IPS-NIHi7 (cell line): ENCODE measurements around the gene NXPE2.
"Not testable (repeated sequence)": the region's sequence is repeated elsewhere in the genome, so short reads cannot be mapped to it uniquely, and the experiment has no call there.

Experiments used
- DNase-seq: peaks from one replicate; pipeline ENCODE4 v3.0.0; 2012; ENCODE audit warnings: mixed read lengths; ENCODE audit errors: extremely low spot score

The NXPE2 gene

DNA sequence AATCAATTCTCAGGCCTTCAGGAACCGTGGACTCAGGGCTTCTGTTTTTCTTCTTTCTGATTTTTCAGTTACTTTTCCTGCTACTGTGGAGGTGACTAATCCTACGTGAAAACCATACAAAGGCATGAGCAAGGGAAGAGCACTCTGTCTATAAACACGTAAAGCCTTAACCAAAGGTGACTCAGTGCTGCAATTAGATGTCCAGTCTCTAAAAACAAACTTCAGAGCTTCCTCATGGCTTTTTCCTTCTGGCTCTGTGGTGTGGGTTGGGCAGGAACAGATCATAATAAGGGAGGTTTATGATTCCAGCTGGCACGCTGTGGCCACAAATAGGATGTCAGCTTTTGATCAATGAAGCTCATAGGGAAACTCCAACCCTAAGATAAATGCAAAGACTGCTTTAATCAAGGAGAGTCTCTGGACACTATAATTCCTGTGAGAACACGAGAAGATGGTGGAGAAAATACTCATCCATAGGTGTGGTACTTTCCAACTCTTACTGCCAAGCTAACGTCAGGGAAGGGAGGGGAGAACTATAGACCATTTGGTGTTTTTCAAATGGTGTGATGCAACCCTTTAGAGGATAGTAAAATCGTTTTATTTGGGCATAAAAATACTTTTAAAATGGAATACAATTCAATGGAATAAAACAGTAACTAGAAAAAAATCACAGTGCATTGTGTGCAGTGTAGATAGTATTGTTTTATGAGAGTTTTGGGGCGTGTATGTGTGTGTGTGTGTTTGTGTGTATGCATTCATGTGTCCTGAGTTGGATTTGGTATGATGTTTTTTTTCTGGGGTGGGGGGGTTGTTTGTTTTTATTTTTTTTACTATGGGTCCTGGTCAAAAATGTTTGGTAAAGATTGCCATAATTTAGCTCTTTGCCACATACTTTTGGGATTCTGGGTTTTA, at the start of gene NXPE2:
Gene NXPE2, plus strand, starts transcription at position 403 of the 912 bp plus-strand sequence. Its CDS starts 49 bp downstream, at position 452.
- no peak for DNase-seq

DNA sequence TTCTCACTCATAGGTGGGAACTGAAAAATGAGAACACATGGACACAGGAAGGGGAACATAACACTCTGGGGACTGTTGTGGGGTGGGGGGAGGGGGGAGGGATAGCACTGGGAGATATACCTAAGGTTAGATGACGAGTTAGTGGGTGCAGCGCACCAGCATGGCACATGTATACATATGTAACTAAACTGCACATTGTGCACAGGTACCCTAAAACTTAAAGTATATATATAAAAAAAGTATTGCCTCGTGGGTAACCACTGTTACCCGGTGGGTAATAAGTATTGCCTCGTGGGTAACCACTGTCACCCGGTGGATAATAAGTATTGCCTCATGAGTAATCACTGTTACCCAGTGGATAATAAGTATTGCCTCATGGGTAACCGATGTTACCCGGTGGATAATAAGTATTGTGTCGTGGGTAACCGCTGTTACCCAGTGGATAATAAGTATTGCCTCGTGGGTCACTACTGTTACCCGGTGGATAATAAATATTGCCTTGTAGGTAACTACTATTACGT, 46.8 kb upstream of the NXPE2 start:
- not testable (repeated sequence) for DNase-seq

DNA sequence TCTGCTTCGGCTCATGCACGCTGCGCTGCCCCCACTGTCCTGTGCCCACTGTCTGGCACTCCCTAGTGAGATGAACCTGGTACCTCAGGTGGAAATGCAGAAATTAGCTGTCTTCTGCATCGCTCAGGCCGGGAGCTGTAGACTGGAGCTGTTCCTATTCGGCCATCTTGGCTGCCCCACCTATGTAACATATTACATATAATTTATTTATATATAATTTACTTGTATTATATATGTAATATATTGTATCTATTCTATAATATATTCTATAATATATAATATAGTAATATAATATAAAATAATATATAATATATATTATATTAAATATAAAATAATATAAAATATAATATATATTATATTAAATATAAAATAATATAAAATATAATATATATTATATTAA, 38.9 kb upstream of the NXPE2 start:
- DNase-seq: not testable (repeated sequence)

DNA sequence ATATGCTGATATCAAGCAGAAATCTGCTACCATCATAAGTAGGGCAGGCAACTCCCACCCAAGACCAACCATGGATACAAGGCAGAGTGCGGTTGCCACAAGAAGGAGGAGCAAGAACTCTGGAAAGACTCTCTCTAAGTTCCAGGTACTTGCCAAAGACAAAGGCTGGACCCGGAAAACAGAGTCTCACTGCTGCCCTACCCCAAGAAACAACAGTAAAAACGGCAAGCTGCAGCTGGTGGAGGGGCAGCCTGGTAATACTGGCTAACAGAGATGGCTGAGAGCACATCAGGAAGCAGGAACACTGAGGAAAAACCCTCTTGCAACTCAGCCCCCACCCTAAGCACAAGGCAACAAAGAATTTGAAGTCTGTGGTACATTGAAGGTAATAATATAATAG, 27.7 kb upstream of the NXPE2 start:
- DNase-seq: no peak

DNA sequence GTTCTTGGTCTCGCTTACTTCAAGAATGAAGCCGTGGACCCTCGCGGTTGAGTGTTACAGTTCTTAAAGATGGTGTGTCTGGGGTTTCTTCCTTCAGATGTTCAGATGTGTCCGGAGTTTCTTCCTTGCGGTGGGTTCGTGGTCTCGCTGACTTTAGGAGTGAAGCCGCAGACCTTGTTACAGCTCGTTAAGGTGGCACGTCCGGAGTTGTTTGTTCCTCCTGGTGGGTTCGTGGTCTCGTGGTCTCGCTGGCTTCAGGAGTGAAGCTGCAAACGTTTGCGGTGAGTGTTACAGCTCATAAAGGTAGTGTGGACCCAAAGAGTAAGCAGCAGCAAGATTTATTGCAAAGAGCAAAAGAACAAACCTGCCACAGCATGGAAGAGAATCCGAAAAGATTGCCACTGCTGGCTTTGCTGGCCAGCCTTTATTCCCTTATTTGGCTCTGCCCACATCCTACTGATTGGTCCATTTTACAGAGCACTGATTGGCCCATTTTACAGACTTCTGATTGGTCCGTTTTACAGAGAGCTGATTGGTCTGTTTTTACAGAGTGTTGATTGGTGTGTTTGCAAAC, 27.1 kb upstream of the NXPE2 start:
- DNase-seq: no peak

DNA sequence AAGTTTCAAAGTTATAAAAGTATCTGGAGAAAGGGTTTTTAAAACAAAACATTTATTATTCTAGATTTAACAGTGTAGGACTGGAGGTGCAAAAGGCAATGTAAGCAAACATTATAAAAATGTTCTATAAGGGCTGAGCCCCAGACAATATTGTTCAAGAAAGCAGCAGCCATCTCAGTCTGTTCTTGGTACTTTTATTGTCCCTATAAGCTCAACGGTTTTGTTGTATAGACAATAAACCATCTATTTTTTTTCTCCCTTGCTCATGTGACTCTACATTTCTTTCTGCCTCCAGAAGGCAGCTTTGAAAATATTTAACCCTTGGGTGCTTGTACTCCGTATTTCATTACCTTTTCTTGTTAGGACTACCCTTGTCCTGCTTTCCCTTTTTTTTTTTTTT, 25.2 kb upstream of the NXPE2 start:
- no peak for DNase-seq

DNA sequence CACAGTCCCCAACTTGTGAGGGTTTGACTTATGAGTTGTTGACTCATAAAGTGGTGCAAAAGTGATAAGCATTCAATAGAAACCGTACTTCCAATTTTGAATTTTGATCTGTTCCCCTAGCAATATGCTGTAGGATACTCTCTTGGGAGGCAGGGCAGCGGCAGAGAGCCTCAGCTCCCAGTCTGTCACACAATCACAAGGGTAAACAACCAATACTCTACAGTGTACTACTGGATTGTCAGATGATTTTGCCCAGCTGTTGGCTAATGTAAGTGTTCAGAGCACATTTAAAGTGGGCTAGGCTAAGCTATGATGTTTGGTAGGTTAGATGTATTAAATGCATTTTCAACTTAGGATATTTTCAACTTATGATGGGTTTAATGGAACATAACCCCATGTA, 13.7 kb upstream of the NXPE2 start:
- no peak for DNase-seq

DNA sequence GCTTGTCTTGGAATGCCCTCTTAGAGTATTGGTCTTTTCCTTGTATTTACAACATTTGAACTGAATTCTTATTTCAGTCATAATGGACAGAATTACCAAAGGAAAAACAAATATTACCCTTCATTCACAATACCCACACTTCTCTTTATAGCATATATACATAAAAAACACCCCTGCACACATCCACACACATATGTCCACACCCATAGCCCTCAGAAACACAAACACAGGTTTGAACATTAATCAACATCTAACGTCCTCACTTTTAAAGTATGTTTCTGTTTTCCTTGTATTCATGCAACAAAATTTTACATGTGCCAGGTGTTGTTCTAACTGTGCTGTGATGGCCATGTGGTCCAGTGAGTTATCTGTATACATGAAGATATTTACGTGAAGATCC, 11.6 kb upstream of the NXPE2 start:
- no peak for DNase-seq

DNA sequence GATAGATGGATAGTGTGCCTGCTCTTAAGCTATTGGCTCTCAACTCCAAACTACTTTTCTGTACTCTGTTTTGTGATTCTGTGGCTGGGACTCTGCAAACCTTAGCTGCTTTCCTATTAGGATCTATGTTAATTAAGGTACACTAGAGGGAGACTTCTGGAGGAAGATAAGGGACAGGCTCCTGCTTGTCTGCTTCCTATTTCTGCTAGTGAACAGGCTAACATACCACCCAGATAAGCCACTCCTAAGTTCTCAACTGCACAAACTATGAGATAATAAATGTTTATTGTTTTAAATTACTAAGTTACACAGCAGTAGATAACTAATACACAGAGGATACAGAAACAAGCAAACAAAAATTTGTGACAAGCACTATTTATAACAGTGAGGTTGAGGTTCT, 10.2 kb upstream of the NXPE2 start:
- DNase-seq: no peak

DNA sequence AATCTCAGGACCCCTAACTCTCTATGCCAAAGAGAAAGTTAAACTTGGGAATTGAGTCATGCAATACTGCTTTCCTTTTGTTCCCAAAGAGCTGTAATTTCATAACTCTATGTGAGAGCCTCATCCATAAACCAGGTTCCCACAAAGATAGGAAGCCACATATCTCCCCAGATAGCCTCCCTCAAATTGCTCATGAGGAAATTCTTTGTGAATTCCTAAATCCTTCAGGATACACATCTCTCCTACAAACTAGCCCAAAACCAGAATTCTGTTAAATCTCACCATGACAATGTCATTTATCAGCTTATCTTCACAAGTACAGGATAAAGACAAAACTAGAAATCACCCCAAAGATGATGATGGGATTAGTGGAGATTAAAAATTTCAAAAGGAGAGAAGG, 4.7 kb upstream of the NXPE2 start:
- DNase-seq: no peak

DNA sequence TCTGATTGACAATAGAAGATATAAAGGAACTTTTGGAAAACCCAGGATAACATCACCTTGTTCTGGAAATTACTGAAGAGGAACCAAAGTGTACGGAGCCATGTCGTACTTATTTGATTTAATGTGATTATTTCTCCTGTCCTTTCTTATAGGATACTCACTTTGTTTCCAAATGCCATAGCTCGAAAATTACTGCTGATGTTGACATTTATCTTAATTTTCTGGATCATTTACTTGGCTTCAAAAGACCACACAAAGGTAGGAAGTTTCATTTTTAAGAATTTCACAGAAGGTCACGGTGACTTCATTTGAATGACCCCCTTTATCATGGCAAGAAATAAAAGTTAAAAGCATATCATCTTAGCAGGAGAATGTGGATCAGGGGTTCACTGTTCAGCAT, 1.2 kb downstream of the NXPE2 start:
- no peak for DNase-seq

DNA sequence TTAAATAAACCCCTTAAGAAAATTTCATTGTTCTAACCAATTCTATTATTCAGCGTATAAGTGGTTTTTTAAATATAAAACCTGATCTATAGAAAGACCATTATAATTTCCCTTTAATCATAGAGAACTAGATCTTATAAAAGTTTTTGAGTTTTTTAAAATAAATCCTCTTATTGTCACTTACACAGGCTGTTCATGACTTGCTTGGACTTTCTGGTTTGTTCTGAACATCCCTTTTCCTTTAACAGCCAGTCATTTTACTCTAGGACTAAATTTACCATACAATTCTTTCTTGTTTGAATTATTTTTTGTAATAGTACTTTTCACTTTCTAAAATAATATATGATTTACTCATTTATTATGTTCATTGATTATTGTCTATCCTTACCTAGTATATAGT, 4.7 kb downstream of the NXPE2 start:
- DNase-seq: no peak

DNA sequence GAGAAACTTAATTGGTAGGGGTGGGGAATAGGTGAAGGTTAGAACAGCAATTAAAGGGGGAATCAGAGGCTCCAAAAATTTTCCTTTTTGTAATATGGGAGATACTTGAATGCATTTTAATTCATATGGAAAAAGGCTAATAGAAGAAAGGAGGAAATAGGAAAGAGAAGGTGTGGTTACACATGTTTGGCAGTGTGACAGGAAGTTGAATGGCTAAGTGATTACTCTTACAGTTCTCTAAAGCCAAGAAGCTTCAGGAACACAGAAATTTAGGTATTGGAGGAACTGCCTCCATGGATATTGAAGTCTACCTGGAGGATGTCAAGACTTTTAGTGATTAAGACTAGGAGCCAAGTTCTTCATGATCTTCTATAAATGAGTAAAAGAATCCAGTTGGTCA, 6.3 kb downstream of the NXPE2 start:
- DNase-seq: no peak

DNA sequence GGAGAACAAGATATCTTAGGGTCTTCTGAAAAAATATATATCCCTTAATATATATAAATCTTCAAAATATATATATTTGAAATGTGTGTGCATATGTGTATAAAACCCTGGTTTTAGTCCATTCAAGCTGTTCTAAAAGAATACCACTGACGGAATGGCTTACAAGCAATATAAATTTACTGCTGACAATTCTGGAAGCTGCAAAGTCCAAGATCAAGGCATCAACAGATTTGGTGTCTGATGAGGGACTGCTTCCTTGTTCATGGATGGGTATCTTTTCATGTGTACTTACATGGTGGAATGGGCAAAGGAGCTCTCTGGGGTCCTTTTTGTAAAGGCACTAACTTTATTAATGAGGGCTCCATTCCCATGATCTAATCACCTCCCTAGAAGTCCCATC, 6.8 kb downstream of the NXPE2 start:
- DNase-seq: no peak

DNA sequence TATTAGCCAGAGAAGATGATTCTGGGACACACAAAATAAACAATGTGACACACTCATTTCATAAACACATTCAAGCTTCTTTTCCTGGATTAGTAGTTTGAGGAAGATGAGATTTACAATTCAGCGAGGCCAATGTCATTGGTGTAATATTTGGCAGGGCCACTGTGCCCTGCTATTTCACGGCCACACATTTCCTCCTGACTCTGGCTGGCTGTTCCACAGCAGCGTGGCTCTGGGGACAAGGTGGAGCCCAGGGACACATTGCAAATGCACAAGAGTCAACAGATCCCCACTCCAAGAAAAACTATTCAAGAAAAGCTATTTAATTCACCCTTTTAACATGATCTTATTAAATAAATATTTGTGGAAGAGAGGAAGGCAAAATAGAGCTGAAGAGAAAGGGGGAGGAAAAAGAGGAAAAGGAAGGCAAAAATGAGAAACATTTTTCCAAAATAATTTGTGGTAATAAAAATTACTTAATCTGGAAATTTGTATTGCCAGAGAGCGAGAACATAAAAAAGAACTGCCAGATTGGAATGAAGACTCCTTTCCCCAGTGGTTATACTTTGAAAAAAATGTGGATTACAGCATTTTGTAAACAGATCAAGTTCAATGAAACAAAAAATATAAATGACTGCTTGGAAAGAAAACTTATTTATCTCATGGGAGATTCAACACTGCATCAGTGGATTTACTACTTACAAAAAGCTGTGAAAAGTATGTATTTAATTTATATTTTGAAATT, 27.1 kb downstream of the NXPE2 start:
- DNase-seq: no peak

DNA sequence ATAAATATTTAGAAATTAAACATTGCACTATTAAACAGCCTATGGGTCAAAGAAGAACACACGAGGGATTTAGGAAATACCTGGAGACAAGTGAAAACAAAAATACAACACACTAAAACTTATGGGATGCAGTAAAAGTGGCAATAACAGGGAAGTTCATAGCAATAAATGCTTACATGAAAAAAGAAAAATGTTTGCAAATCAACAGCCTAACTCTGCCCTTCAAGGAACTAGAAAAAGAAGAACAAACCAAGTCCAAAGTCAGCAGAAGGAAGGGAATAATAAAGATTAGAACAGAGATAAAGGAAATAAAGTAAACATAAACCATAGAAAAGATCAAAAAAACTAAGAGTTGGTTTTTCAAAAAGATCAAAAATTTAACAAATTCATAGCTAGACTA, 31.6 kb downstream of the NXPE2 start:
- no peak for DNase-seq

DNA sequence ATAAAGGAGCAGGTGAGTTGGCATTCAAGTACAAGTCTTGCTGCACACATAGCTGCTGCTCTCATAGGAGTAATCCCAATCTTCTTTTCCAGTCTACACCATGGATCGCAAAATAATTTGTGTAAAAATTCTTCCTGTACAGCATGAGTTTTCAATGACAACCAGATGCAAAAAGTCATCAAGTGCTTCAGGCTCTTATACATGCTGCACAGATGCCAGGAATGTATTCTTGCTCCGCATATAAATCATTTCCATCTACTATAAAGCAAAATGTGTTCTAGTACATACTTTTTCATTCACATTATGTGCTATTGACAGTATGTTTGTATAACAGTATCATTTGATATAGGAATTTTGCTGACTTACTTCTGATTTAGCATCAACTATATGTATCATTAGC, 35.4 kb downstream of the NXPE2 start:
- no peak for DNase-seq

DNA sequence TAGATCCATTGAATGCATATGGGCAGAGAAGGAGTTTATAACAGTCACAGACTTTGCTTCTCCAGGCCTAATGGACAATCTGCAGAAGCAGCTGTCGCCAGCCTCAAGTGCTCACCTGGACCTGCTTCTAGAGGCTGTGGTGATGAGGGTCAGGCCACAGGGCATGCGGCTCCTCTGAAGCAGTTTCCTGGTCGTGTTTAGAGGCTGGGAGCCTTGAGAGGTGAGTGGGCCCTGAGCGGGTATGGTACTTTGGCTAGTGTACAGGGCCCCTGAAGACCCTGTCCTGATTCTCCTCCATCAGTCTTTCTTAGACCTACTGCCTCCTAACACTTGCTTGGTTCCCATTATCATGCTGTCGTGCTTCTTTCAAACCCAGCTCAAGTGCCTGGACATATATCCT, 41.2 kb downstream of the NXPE2 start:
- no peak for DNase-seq

DNA sequence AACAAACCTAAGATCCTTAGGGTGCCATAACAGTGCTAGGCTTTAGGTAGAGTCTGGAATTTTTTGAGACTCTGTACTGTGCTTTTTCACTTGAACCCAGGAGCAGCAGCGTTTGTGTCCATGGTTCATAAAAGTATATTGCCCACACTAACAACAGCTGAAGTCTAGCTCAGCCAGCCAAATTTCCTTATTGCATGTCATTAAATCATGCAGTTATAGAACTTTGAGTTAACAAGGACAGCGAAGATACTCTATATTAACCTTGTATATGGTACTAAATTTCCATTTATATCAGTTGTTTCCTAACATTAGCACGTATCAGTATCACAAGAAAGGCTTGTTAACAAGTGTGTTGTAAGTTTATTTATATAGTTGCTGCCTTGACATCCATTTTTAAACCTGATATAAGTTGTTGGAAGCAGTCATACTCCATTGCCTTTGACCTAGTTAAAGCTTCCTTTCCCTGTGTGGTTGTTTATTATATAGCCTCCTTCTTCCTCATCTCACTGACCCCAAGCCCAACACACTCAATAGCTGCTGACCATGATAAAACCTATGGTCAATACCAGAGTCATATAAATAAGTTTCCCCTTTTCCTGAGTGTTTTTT, 46.7 kb downstream of the NXPE2 start:
- no peak for DNase-seq

DNA sequence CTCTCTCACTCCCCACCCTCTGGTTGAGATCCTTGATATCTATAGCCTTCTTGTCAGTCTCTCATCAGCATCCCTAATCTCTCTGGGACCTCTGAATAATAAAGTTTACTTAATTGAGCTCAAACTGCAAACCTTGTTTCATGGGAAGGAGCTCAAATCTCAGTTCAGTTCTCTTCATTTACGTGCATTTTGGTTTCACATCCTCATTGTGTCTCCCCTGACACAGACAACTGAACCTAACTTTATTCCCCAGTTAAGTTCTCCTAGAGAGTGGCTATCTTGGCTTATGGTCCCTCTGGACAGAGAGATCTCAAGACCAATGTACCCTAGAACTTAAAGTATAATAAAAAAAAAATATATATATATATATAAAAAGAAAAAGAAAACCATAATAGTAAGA, 47.3 kb downstream of the NXPE2 start:
- DNase-seq: no peak

DNA sequence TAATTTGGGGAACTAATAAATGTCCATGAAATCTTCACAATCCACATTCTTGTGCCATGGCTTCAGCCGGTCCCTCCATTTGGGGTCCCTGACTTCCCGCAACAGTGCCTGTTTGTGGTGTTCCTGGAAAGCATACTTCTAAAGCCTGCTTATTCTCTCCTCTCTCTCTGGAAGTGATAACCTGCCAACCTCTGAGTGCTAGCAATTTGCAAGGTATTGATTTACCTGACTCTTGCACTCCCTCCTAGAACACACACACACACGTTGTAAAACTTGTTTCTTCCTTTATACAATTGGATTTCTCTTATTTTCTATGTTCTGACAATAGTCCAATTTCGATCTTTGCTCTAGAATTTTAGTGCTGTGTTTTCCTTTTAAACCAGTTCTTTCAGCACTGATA, 58.5 kb downstream of the NXPE2 start:
- no peak for DNase-seq

DNA sequence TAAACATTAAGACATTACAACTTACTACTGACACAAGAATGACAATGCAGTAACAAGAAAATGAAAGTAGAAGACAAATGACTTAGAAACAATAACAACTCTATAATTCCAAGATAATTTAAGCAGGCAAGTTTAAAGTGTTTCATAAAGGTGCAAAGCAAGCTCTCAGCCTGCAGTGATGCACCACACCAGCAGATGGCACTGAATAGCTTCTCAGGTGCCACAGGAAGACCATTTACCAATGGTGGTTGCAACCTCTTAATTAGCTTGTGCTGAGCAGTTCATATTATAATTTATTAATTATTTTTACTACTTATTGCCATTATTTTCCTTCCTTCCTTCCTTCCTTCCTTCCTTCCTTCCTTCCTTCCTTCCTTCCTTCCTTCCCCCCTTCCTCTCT, 60.6 kb downstream of the NXPE2 start:
- peak; percentile 60 for DNase-seq
